Ascending aorta (tissue), 2 donors: Measurements from ENCODE around the gene NAGPA. TPM values are rescaled to one million over a fixed set of nuclear protein-coding genes. Genes with fewer than 3 reads are reported as not detected.
"Not testable (repeated sequence)": the region's sequence is repeated elsewhere in the genome, so short reads cannot be mapped to it uniquely, and the experiment has no call there.

Experiments used
- DNase-seq, 2 donors: peaks; one replicate each; pipeline ENCODE4 v3.0.0-alpha.2; 2019; ENCODE audit warnings: low spot score in 2 of 2
- H3K27ac ChIP-seq, 2 donors: fragments of 200-600 bp; sonication (generic); one replicate each; pipeline ENCODE4 v1.5.1; 2016 to 2017; ENCODE audit warnings: mild to moderate bottlenecking in 1 of 2
- H3K27me3 ChIP-seq: fragments of 200-600 bp; sonication (generic); one replicate; pipeline ENCODE4 v1.5.1; 2017
- H3K36me3 ChIP-seq, 2 donors: fragments of 200-600 bp; sonication (generic); one replicate each; pipeline ENCODE4 v1.5.1; 2016
- H3K4me1 ChIP-seq, 2 donors: fragments of 200-600 bp; sonication (generic); one replicate each; pipeline ENCODE4 v1.5.1; 2016 to 2017; ENCODE audit warnings: mild to moderate bottlenecking in 1 of 2
- H3K4me3 ChIP-seq, 2 donors: fragments of 200-600 bp; sonication (generic); one replicate each; pipeline ENCODE4 v1.5.1; 2016 to 2017; ENCODE audit warnings: mild to moderate bottlenecking in 1 of 2
- H3K9me3 ChIP-seq, 2 donors: fragments of 200-600 bp; sonication (generic); one replicate each; pipeline ENCODE4 v1.5.1; 2016
- intact Hi-C: fragments of 100-400 bp; cut with DNase I; formaldehyde crosslinking; loops from one replicate; pipeline ENCODE4 v1.15.1; 2023
- total RNA-seq: library from RNA; depleted of rRNA; stranded (reverse); fragments of >200 nt; gene quantifications from one replicate; pipeline ENCODE4 v1.1.0, GENCODE V29; 2016
- TF ChIP-seq, protein P1 (sequence below), 3 experiments: fragments of 200-600 bp in 2 of 3; fragments of 450-650 bp in 1 of 3; sonication (generic) in 2 of 3; IDR thresholded peaks; one replicate each; pipeline ENCODE4 v1.5.1; 2016 to 2019; ENCODE audit warnings: antibody characterized with exemption in 3 of 3, mild to moderate bottlenecking in 1 of 3, moderate library complexity in 1 of 3

The NAGPA gene, protein sequence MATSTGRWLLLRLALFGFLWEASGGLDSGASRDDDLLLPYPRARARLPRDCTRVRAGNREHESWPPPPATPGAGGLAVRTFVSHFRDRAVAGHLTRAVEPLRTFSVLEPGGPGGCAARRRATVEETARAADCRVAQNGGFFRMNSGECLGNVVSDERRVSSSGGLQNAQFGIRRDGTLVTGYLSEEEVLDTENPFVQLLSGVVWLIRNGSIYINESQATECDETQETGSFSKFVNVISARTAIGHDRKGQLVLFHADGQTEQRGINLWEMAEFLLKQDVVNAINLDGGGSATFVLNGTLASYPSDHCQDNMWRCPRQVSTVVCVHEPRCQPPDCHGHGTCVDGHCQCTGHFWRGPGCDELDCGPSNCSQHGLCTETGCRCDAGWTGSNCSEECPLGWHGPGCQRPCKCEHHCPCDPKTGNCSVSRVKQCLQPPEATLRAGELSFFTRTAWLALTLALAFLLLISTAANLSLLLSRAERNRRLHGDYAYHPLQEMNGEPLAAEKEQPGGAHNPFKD
- total RNA-seq = 23.0 TPM

DNA sequence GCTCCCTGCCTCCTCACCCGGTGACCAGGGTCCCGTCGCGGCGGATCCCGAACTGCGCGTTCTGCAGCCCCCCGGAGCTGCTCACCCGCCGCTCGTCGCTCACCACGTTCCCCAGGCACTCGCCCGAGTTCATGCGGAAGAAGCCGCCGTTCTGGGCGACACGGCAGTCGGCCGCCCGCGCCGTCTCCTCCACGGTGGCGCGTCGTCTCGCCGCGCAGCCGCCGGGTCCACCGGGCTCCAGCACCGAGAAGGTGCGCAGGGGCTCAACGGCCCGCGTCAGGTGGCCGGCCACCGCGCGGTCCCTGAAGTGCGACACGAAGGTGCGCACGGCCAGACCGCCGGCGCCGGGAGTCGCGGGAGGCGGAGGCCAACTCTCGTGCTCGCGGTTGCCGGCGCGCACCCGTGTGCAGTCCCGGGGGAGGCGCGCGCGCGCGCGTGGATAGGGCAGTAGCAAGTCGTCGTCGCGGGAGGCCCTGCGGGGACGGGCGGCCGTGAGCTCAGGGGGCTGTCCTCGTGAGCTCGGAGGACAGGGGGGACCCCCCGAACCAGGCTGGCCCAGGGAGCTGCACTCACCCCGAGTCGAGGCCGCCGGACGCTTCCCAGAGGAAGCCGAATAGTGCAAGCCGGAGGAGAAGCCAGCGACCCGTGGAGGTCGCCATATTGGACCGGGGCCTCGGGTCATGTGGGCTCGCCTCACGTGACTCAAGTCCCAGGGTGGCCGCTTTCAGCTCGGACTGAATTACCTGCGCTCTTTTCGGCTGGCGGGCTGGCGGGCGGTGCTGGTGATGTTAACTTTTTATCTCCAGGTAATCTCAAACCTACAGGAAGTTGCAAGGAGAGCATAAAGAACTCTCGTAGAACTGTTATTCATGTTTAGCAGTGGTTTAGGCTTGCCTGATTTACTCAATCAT is at the start of gene NAGPA:
Gene NAGPA (minus strand): TSS at position 680 of the 911 bp plus-strand sequence. CDS start 21 bp downstream, at position 659.
- peak within 1 kb of the TSS; percentile 34 to 54 for H3K27ac ChIP-seq
- intact Hi-C loops = loop anchor here (5.0 kb wide), 1 partner anchor 39 kb away; the partner anchor contains the start of gene ALG1
- no peaks in the 10 kb centered on the region for H3K9me3 ChIP-seq
- peaks cover 0 to 4% of the 10 kb centered on the region in 2 donors for H3K36me3 ChIP-seq
- TF ChIP-seq, protein P1, sequence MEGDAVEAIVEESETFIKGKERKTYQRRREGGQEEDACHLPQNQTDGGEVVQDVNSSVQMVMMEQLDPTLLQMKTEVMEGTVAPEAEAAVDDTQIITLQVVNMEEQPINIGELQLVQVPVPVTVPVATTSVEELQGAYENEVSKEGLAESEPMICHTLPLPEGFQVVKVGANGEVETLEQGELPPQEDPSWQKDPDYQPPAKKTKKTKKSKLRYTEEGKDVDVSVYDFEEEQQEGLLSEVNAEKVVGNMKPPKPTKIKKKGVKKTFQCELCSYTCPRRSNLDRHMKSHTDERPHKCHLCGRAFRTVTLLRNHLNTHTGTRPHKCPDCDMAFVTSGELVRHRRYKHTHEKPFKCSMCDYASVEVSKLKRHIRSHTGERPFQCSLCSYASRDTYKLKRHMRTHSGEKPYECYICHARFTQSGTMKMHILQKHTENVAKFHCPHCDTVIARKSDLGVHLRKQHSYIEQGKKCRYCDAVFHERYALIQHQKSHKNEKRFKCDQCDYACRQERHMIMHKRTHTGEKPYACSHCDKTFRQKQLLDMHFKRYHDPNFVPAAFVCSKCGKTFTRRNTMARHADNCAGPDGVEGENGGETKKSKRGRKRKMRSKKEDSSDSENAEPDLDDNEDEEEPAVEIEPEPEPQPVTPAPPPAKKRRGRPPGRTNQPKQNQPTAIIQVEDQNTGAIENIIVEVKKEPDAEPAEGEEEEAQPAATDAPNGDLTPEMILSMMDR (IDR thresholded peaks at IDR 0.05) = no peak
- H3K27me3 ChIP-seq = no peaks in the 10 kb centered on the region
- peaks cover 11 to 14% of the 10 kb centered on the region in 2 donors for H3K4me1 ChIP-seq
- peak; percentile 37 to 94 for DNase-seq
- peak within 1 kb of the TSS; percentile 87 to 99 for H3K4me3 ChIP-seq

DNA sequence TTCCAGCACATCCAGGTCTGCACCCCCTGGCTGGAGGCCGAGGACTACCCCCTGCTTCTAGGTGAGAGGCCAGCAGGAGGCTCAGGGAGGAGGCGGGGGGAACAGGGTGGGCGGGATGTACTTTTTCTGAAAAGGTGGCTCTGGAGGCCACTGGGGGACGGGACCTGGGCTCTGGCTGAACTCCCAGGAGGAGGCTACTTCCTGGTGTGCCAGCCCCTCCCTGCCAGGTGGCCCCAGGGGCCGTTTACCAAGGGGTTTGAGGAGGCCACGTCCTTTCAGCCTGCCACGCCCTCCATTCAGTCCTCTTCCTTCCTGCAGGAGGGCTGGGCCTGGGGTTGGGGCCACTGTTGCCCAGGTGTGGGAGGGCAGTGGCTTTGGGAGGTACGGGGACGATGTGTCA is 47.3 kb upstream of the NAGPA start:
- H3K27ac ChIP-seq, intact Hi-C loops, H3K27me3 ChIP-seq, H3K4me1 ChIP-seq, H3K4me3 ChIP-seq, DNase-seq, H3K9me3 ChIP-seq: not testable (repeated sequence)
- H3K36me3 ChIP-seq = peaks cover 20 to 44% of the 10 kb centered on the region in 2 donors

DNA sequence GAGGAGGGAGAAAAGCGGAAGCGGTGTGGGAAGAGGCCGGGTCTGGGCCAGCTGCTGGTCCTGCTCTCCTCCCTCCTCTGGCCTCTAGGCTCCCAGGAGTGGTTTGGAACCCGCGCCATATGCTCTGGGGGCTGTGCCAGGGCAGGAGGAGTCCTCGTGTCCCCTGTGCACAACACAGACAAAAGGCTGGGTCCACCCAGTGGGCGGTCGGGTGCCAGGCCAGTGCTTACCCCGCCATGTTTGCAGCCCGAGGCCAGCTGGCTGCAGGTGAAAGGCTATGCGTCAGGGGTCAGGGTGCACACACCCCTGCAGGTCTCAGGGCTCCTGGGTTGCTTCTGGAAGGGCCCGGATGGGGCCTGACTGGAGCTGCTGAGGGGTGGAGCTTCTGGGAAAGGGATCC is 46.7 kb upstream of the NAGPA start:
- H3K4me3 ChIP-seq, H3K27ac ChIP-seq, H3K4me1 ChIP-seq, H3K9me3 ChIP-seq, H3K27me3 ChIP-seq, intact Hi-C loops, DNase-seq: not testable (repeated sequence)
- peaks cover 25 to 49% of the 10 kb centered on the region in 2 donors for H3K36me3 ChIP-seq

DNA sequence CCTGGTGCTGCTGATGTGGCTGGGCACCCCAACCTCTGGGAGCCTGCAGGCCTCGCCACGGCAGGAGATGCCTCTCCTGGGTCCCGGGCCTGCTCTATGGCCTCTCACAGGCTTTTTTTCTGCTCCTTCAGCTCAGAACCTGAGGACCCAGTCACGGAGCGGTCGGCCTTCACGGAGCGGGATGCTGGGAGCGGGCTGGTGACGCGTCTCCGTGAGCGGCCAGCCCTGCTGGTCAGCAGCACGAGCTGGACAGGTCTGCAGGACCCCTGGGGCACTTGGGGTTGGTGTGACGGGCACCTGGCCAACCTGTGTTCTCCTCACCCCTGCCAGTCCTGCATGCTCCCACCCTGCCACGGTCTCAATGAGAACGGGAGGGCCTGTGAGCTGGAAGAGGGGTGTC is 44.9 kb upstream of the NAGPA start:
- Histone ChIP-seq H3K9me3 (no peaks in the 10 kb centered on the region), H3K27ac (no peak overlapping the region), H3K4me3 (no peak overlapping the region), H3K27me3 (no peaks in the 10 kb centered on the region), H3K36me3 (peaks cover 29 to 52% of the 10 kb centered on the region in 2 donors), H3K4me1 (no peaks in the 10 kb centered on the region)
- DNase-seq = no peak
- intact Hi-C loops = no loop called here
- TF ChIP-seq, protein P1 (IDR thresholded peaks at IDR 0.05) = no peak

DNA sequence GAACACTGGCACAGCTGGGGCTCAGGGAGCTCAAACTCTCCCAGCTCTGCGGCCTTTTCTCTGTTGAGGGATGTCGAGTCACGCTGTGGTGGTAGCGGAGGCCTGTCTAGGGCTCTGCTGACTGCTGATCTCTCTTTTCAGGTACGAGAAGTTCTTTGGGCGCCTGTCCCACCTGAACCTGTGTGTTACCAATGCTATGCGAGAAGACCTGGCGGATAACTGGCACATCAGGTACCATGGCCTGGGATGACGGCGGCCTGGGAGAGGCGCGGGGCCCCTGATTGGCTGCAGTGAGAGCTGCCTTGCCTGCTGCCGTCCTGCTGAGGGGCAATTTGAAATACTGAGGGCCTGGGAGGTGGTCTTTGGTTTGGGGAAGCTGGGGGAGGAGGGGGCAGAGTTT is 43.6 kb upstream of the NAGPA start:
- Histone ChIP-seq H3K27ac (no peak overlapping the region), H3K4me3 (no peak overlapping the region), H3K36me3 (peaks cover 29 to 46% of the 10 kb centered on the region in 2 donors), H3K4me1 (peaks cover 0 to 3% of the 10 kb centered on the region in 2 donors), H3K9me3 (no peaks in the 10 kb centered on the region), H3K27me3 (no peaks in the 10 kb centered on the region)
- TF ChIP-seq, protein P1 (IDR thresholded peaks at IDR 0.05) = no peak
- no peak for DNase-seq
- intact Hi-C loops = no loop called here

DNA sequence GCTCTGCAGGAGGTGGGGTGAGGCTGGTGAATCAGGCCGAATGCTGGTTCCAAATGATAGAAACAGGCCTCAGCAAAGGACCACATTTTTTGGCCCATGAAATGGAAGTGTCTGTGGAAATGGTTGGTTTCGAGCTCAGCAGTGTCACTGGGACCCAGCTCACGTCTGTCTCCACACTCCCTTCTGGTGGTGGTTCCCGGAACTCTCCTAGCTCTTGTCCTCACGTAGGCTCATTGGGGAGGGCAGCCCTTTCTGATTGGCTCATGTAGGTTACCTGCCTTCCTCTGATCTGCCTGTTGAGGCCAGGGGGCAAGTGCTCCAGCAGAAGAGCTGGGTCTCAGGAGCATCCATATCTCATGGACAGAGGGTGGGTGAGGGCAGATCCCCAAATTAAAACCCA is 41.9 kb upstream of the NAGPA start:
- Histone ChIP-seq H3K27me3 (no peaks in the 10 kb centered on the region), H3K4me3 (no peak overlapping the region), H3K36me3 (peaks cover 26 to 36% of the 10 kb centered on the region in 2 donors), H3K4me1 (peaks cover 0 to 10% of the 10 kb centered on the region in 2 donors), H3K27ac (no peak overlapping the region), H3K9me3 (no peaks in the 10 kb centered on the region)
- TF ChIP-seq, protein P1 (IDR thresholded peaks at IDR 0.05) = no peak
- DNase-seq = no peak
- intact Hi-C loops = no loop called here

DNA sequence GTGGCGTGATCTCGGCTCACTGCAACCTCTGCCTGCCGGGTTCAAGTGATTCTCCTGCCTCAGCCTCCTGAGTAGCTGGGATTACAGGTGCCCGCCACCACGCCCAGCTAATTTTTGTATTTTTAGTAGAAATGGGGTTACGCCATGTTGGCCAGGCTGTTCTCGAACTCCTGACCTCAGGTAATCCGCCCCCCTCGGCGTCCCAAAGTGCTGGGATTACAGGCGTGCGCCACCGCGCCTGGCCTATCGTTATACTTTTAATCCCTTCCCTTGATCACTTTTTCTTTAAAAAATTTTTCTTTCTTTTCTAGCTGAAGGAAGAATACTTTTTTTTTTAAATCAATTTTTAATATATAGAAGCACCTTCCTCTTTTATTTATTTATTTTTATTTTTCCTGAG is 40.0 kb upstream of the NAGPA start:
- H3K36me3 ChIP-seq = peaks cover 20 to 33% of the 10 kb centered on the region in 2 donors
- H3K4me3 ChIP-seq, DNase-seq, H3K9me3 ChIP-seq, H3K27me3 ChIP-seq, H3K27ac ChIP-seq, H3K4me1 ChIP-seq: not testable (repeated sequence)
- intact Hi-C loops = loop anchor here (5.0 kb wide), 2 partner anchors 41 to 116 kb away; partner anchors contain the start of genes NAGPA and SEC14L5
